Measurements from ENCODE around the gene DDA1. TPM values are rescaled to one million over a fixed set of nuclear protein-coding genes. Genes with fewer than 3 reads are reported as not detected.

DDA1 gene
- total RNA-seq, 1 donor from 2014 or later, result 26.2 TPM

Other genes with a start within 250 kb of the DDA1 start
- 3.3 and 5.4 TPM in 2 replicates for gene HAUS8, start 234.1 kb upstream of the DDA1 start, total RNA-seq
- gene MYO9B, start 233.8 kb upstream of the DDA1 start, total RNA-seq, result 35.8 and 43.4 TPM in 2 replicates
- 23.1 and 23.5 TPM in 2 replicates for gene USE1, start 94.2 kb upstream of the DDA1 start, total RNA-seq
- 4.3 and 7.0 TPM in 2 replicates for gene OCEL1, start 83.3 kb upstream of the DDA1 start, total RNA-seq
- gene NR2F6, start 63.6 kb upstream of the DDA1 start, total RNA-seq, result 103 and 104 TPM in 2 replicates
- gene USHBP1, start 44.8 kb upstream of the DDA1 start, total RNA-seq, result not detected in 2 replicates
- gene BABAM1, start 42.1 kb upstream of the DDA1 start, total RNA-seq, result 89.3 and 122 TPM in 2 replicates
- 0.27 and 0.36 TPM in 2 replicates for gene ANKLE1, start 27.7 kb upstream of the DDA1 start, total RNA-seq
- 24.0 and 24.8 TPM in 2 replicates for gene ABHD8, start 6.1 kb upstream of the DDA1 start, total RNA-seq
- gene MRPL34, start 3.7 kb upstream of the DDA1 start, total RNA-seq, result 55.7 and 87.2 TPM in 2 replicates
- 8.3 and 8.7 TPM in 2 replicates for gene ANO8, start 25.3 kb downstream of the DDA1 start, total RNA-seq
- 19.3 and 20.2 TPM in 2 replicates for gene GTPBP3, start 28.0 kb downstream of the DDA1 start, total RNA-seq
- gene PLVAP, start 67.8 kb downstream of the DDA1 start, total RNA-seq, result 0.43 TPM in 1 of 2 replicates, not detected in the other
- not detected in 2 replicates for gene CCDC194, start 84.6 kb downstream of the DDA1 start, total RNA-seq
- gene BST2, start 96.1 kb downstream of the DDA1 start, total RNA-seq, result 0.57 and 0.62 TPM in 2 replicates
- gene MVB12A, start 110.5 kb downstream of the DDA1 start, total RNA-seq, result 53.3 and 71.6 TPM in 2 replicates
- 0.31 and 2.6 TPM in 2 replicates for gene TMEM221, start 139.1 kb downstream of the DDA1 start, total RNA-seq
- not detected in 2 replicates for gene NXNL1, start 151.4 kb downstream of the DDA1 start, total RNA-seq
- 35.8 and 41.3 TPM in 2 replicates for gene SLC27A1, start 161.0 kb downstream of the DDA1 start, total RNA-seq
- gene PGLS, start 202.1 kb downstream of the DDA1 start, total RNA-seq, result 60.5 and 75.0 TPM in 2 replicates
- gene COLGALT1, start 246.1 kb downstream of the DDA1 start, total RNA-seq, result 83.4 and 92.8 TPM in 2 replicates

Data from myocyte (in vitro differentiated cells).